AG10803 (cell line): ENCODE results near the gene EYA4.

Source experiments
- DNase-seq: peaks from one replicate; pipeline ENCODE4 v3.0.0; 2010; ENCODE audit warnings: low read depth
- H3K4me3 ChIP-seq: 2 replicates; pipeline ENCODE4 v1.5.1; 2011; ENCODE audit warnings: mild to moderate bottlenecking, low read length, control low read depth
- CTCF ChIP-seq: conservative IDR thresholded peaks from 2 replicates; pipeline ENCODE4 v1.5.1; 2011; ENCODE audit warnings: mild to moderate bottlenecking, low read length, control low read depth, inconsistent platforms

The EYA4 gene

GRCh38 chr6:133501675-133502270 is 260.6 kb downstream of the EYA4 start:
- DNase-seq = peak; percentile 33
- no peak for TF ChIP-seq CTCF
- H3K4me3 ChIP-seq = no peak overlapping the region

DNA sequence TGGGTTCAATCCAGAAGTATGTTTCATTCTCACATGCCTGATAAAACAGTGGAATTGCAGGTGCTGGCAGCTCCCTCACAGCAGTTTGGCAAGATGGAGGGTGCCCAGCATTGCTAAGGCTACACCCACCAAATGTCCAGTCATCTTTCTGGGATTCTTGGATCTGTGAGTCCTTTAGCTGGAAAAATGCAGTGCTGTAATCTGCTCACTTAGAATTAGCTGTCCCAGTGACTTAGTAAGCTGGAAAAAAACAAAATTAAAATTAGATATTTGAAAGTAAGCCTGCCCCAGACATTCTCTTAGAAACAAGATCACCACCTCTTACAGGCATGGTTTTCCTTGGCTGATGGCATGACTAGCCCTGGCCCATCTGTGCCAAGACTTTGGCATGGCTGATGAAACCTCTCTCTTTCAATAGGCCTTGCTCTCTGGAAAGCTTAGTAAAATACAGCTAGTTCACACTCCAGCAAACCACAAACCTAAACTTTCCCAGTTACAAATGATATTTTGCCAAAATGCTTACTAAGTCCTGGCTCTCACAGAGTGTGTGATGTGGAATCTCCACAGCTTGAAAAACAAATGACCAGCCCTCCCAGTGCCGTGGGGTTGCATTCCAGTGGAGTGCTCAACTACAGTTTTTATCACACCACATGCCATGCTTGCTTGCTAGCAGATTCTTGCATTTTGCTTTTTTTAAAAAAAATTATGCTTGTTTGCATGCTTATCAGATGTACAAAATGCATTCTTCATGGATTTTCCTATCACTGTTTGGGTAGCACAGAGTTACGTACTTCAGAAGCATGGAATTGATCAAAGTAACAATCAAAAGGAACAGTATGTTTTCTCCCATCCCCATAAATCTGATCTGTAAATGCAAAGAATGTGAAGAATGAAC is 261.5 kb downstream of the EYA4 start:
- H3K4me3 ChIP-seq = no peak overlapping the region
- TF ChIP-seq CTCF = no peak
- peak; percentile 98 for DNase-seq

- no peak for TF ChIP-seq CTCF
- H3K4me3 ChIP-seq = no peak overlapping the region
- peak; percentile 62 for DNase-seq
Observed at GRCh38 chr6:133503336-133503729, 262.2 kb downstream of the EYA4 start.

- TF ChIP-seq CTCF = no peak
- DNase-seq = no peak
- H3K4me3 ChIP-seq = no peak overlapping the region
Observed at GRCh38 chr6:133504158-133504557, 263.0 kb downstream of the EYA4 start.

- DNase-seq = no peak
- H3K4me3 ChIP-seq = no peak overlapping the region
- TF ChIP-seq CTCF = no peak
Observed at GRCh38 chr6:133504761-133505160, 263.6 kb downstream of the EYA4 start.

DNA sequence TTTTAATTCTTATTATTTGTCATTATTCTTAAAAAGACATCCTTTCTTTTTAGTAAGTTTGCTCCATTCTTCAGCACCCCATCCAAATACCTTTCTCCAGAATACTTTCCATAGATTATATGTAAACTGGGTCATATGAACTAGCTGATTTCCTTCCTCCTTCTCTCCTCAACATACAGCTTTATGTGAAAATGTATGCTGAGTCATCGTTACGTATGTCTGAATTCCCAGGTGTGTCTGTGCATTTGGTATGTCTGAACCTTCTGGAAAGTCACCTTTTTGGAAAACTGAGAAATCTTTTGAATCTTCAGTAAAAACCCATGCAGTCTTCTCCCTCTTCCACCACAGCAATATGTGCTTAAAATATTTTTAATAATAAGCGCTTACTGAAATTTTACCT is 264.5 kb downstream of the EYA4 start:
- no peak for DNase-seq
- no peak for TF ChIP-seq CTCF

More for the DNA sequence above, 264.5 kb downstream of the EYA4 start:
- H3K4me3 ChIP-seq = no peak overlapping the region
